HUDEP-2 (cell line): ENCODE measurements around the gene SECTM1.
"Not testable (repeated sequence)": the region's sequence is repeated elsewhere in the genome, so short reads cannot be mapped to it uniquely, and the experiment has no call there.

ENCODE experiments used
- DNase-seq, 76 experiments: peaks; one replicate each; lab custom pipeline; 2025; ENCODE audit not compliant: unreplicated experiment in 76 of 76; lab: John Stamatoyannopoulos, UW

Gene SECTM1

DNA sequence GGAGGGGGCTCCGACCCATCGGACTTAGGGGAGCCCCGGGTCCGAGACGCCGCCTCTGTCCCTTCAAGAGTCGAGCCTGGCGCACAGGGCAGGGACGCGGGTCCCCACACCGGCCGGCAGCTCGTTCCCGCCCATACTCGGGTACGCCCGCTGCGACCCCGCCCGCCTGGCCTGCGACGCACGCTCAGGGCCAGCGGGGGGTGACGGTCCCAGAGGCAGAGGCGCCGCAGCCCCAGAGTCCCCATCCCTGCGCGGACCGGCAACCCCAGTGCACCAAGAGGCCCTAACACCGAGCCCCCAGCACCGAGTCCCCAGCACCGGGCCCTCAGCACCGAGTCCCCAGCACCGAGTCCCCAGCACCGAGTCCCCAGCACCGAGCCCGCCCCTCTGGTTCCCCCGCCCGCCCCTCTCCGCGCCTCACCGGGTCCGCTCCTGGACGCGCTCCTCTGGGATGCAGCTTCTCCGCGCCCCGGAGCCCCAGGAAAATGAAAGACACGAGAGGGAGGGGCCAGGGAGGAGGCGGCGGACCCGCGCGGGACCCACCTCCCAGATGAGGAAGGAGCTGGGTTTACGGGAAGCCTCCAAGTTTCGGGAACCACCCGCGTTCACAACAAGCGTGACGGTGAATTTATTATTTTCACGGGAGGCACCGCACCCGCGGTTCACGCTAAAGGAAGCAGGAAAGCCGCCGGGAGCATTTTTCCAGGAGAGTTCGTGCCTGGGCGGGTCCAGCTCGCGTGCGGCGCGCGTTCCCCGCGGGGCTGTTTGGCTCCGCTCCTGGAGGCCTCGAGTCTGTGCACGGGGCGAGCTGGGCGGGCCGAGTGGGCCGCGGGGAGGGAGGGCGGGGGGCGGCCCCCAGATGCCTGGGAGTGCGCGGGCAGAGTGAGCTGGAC is at the start of gene SECTM1:
SECTM1 (minus strand) TSS at position 488 of the 893 bp plus-strand sequence. CDS start 6,526 bp downstream, outside the sequence.
- peak in 3 of 76 experiments; percentile 12 to 39 (median 20) for DNase-seq

GRCh38 chr17:82382933-82383255 is 49.3 kb upstream of the SECTM1 start:
- DNase-seq = no peak

DNA sequence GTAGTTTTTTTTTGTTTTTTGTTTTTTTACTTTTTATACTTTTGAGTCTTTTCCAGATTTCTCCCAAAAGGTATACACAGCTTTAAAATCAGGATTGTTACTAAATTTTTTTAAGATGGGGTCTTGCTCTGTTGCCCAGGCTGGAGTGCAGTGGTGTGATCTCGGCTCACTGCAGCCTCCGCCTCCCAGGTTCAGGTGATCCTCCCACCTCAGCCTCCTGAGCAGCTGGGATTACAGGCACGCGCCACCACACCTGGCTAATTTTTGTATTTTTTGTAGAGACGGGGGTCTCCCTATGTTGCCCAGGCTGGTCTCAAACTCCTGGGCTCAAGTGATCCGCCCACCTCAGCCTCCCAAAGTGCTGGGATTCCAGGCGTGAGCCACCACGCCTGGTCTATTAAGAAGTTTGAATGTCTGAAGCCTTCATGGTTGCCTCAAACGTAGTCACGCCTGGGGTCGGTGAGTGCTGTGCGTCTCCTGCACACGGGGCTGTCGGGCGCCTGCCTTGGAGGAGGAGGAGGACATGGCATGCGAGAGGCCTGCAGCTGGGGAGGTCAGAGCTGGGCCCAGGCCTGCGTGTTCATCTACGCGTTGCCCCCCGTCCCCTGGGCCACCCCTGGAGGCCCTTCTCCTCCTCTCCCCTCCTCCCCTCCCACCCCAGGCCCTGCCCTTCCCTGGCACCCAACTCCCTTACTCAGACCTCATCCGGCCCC is 48.8 kb upstream of the SECTM1 start:
- not testable (repeated sequence) for DNase-seq

DNA sequence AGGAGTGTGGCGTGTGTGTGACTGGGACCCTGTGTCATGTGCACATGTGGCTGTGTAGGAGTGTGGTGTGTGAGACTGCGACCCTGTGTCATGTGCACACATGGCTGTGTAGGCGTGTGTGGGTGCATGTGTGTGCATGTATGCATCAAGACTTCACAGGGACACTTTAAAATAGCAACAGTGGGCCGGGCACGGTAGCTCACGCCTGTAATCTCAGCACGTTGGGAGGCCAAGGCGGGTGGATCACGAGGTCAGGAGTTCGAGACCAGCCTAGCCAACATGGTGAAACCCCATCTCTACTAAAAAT is 48.1 kb upstream of the SECTM1 start:
- not testable (repeated sequence) for DNase-seq

GRCh38 chr17:82380860-82381702 is 47.5 kb upstream of the SECTM1 start:
- DNase-seq = no peak

- no peak for DNase-seq
Measured at GRCh38 chr17:82378741-82379021, 45.1 kb upstream of the SECTM1 start.

- no peak for DNase-seq
Measured at GRCh38 chr17:82377924-82378740, 44.6 kb upstream of the SECTM1 start.

- DNase-seq = not testable (repeated sequence)
Measured at GRCh38 chr17:82377294-82377693, 43.7 kb upstream of the SECTM1 start.

DNA sequence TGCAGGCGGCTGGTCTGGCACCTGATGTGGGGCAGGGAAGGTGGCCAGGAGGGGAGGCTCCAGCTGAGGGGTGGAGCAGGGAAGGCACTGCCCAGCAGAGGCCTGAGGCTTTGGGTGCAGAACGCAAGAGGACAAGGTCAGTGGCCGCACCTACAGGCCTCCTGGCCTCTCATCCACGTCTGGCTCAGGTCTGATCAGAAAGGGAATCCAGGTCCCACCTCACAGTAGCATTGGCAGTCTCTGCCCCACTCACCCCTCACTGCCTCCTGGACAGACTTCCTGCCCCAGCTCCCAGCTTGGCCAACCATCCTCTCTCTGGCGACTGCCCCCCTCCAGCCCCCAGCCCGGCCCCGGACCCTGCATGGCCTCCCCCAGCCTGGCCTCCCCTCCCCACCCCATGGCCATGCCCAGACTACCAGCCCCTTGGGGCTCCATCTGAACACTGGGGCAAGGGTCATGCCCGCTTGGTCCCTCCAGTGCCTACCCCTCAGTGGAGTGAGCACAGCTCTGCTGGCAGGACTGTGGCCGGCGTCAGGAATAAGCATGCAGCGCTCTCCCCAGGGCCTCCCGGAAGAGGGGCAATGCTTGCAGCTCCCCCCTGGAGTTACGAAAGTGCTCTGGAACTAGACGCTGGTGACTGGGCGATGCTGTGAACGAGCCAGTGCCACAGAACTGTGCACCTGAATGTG is 42.6 kb upstream of the SECTM1 start:
- DNase-seq = no peak

- no peak for DNase-seq
Measured at GRCh38 chr17:82375359-82376041, 41.9 kb upstream of the SECTM1 start.

- DNase-seq = no peak
Measured at GRCh38 chr17:82374626-82375331, 41.2 kb upstream of the SECTM1 start.

- no peak for DNase-seq
Measured at GRCh38 chr17:82373731-82374625, 40.4 kb upstream of the SECTM1 start.

DNA sequence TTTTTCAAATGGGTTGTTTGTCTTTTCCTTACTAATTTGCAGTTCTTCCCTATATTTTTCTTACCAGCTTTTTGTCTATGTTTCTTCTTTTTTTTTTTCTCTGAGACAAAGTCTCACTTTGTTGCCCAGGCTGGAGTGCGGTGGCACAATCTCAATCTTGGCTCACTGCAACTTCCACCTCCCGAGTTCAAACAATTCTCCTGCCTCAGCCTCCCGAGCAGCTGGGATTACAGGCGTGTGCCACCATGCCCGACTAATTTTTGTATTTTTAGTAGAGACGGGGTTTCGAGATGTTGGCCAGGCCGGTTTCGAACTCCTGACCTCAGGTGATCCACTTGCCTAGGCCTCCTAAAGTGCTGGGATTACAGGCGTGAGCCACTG is 39.5 kb upstream of the SECTM1 start:
- DNase-seq = not testable (repeated sequence)

DNA sequence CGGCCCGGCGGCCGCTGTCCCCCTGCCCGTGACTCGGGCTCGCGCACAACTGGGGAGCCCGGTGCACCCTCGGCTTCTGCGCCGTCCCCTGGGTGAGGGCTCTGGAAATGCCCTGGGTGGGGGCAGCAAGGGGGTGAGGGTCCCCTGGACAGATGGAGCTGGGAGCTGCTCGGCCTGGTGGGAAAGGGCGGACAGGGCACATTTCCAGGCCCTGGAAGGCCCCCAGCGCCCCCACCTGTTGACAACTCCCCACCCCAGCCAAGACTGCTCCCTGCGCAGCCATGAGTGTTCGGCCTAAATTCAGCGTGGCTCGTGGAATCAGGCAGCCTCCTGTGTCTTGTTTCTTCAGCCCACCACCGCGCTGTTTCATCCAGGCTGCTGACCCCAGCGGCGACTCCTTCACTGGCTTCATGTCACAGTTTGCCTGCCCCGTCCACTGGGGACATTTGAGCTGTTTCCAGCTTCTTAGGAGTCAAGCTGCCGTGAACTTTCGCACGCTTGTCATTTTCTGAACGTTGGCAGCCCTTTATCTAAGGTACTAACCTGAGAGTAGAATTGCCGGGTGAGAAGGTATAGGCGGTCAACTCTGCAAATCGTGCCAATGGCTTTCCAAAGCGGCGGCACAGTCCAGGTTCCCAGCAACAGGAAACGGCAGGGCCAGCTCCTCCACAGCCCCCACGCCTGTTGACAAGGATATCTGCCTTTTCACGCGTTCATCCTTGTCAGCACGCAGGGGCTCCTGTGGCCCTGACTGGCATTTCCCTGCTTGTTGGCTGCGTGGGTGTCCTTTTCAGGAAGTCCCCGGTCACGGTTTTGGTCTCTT is 38.9 kb upstream of the SECTM1 start:
- DNase-seq = no peak

DNA sequence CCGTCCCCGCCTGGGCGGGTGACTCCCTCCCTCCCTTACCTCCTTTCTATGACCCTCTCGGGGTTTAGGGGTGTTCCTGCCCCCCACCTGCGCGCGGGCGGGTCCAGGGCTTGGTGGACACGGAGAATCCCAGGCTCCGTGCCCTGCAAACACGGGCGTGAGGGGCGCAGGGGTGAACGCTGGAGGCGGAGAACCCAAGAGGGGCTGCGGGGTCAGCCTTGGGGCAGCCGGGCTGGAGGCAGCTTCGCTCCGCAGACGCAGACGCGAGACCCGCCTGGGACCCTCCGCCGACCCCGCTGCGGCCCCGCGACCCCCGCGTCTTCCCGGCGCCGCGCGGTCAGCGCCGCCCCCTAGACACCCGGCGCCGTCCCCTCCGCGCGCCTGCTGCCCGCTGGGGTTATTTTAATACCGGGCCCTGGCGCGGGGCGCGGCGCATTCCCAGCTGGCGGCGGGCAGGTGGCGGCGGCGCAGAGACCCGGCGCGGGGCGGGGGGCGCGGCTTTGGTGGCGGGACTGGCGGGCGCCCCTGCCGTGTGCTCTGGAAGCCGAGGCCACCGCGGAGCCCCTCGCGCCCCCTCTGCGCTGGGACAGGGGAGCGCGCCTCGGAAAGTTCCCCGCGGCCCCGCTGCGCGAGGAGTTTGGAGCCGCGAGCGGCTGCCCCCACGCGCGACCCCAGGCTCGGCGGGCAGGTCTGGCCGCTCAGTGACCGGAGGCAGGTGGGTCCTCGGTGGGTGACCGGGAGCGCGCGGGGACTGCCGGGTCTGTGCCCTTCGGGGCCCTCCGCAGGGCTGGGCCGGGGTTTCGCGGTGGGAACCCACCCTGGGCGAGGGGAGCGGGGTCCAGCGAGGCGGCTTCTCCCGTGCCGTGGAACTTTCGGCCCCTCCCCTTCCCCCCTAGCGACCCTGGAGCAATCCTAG is 38.0 kb upstream of the SECTM1 start, which contains the start of gene UTS2R:
UTS2R (plus strand) TSS at position 433 of the 916 bp plus-strand sequence. CDS start 2,560 bp downstream, outside the sequence.
- no peak for DNase-seq
